ENCODE results near the gene RBM39. TPM values are rescaled to one million over a fixed set of nuclear protein-coding genes. Genes with fewer than 3 reads are reported as not detected.

The RBM39 gene
- total RNA-seq, 1 experiment from 2014 or later, result 347 TPM

GRCh38 chr20:35732644-35732982 lies 9.4 kb downstream of the RBM39 start:
- Histone ChIP-seq H3K9me3 (ENCODE audit: control insufficient read depth, low read depth, low read length) (no peaks in the 10 kb centered on the region), H4K5ac (ENCODE audit: insufficient read length, low read depth, low read length) (no peak overlapping the region), H3K23ac (ENCODE audit: insufficient read length, low read depth, low read length) (no peak overlapping the region), H3K4ac (ENCODE audit: low read depth, low read length) (no peak overlapping the region), H2AFZ (ENCODE audit: low read length) (no peak overlapping the region), H2BK120ac (ENCODE audit: low read depth, low read length, poor library complexity, severe bottlenecking) (no peak overlapping the region), H3K4me1 (ENCODE audit: insufficient read depth, low read length) (no peaks in the 10 kb centered on the region), H3K27me3 (ENCODE audit: insufficient read depth, low read length) (no peaks in the 10 kb centered on the region), H3K79me2 (ENCODE audit: insufficient read depth, low read length) (peaks cover 16% of the 10 kb centered on the region; the same call in 1 of the 2 replicates), H3K4me2 (ENCODE audit: insufficient read depth, insufficient read length, low read length) (no peak overlapping the region), H4K20me1 (ENCODE audit: control insufficient read depth, insufficient read depth, insufficient read length) (no peaks in the 10 kb centered on the region), H3K23me2 (ENCODE audit: insufficient read length, low read depth, low read length, poor library complexity, severe bottlenecking) (no peaks in the 10 kb centered on the region), H2BK12ac (ENCODE audit: insufficient read length, low read depth, low read length) (no peak overlapping the region), H4K91ac (ENCODE audit: insufficient read length, low read depth, low read length) (no peak overlapping the region), H2BK15ac (ENCODE audit: low read depth, low read length) (no peak overlapping the region), H3K9ac (ENCODE audit: extremely low read depth, insufficient read length, low read length) (no peak overlapping the region), H3T11ph (ENCODE audit: low read length) (no peak overlapping the region), H3K18ac (ENCODE audit: insufficient read length, low read depth, low read length) (no peak overlapping the region), H3K79me1 (ENCODE audit: insufficient read depth, low read depth, low read length, poor library complexity, severe bottlenecking) (peaks cover 7% of the 10 kb centered on the region), H2BK5ac (ENCODE audit: insufficient read length, low read length) (no peak overlapping the region), H2BK20ac (ENCODE audit: low read depth, low read length, poor library complexity, severe bottlenecking) (no peak overlapping the region), H3K56ac (ENCODE audit: insufficient read length, low read depth, low read length) (no peak overlapping the region), H3K27ac (ENCODE audit: insufficient read length, low read depth, low read length) (no peak overlapping the region), H4K8ac (replicated peaks; ENCODE audit: insufficient read length, low read depth, low read length) (no peak overlapping the region), H2AK5ac (ENCODE audit: insufficient read length, low read length) (no peak overlapping the region), H3K14ac (ENCODE audit: insufficient read depth, low read length) (no peak overlapping the region)
- Mint-ChIP-seq H3K27me3 (ENCODE audit: low read depth) (no peaks in the 10 kb centered on the region; the same call in 1 of the 2 replicates), H3K9me3 (no peaks in the 10 kb centered on the region), H3K4me3 (0 out of 5 replicates have a peak overlapping the region, but pooled peaks of 1 of the 2 experiments have one; percentile 17), H3K27ac (no peak overlapping the region; a peak in 1 of 7 replicates), H3K4me1 (peaks cover 5% of the 10 kb centered on the region in 2 experiments; a peak in 3 of 4 replicates), H3K36me3 (ENCODE audit: insufficient read depth in 1 of 3, low read depth in 3 of 3) (peaks cover 52 to 96% (median 93%) of the 10 kb centered on the region in 3 experiments)
- no peak for DNase-seq
- no CpG with 5 or more reads among the region's 1 CpG for WGBS (ENCODE audit: extremely low coverage, insufficient read length, low lambda C conversion rate)
- no peak for TF ChIP-seq CTCF (conservative IDR thresholded peaks at IDR 0.05)

All from H9 (cell line).